Measurements from ENCODE around the gene PPIB. TPM values are rescaled to one million over a fixed set of nuclear protein-coding genes. Genes with fewer than 3 reads are reported as not detected.

The PPIB gene
- total RNA-seq, 1 donor from 2014 or later = 177 TPM

GRCh38 chr15:64158363-64159134, 4.3 kb downstream of the PPIB start:
- no peak for DNase-seq

DNA sequence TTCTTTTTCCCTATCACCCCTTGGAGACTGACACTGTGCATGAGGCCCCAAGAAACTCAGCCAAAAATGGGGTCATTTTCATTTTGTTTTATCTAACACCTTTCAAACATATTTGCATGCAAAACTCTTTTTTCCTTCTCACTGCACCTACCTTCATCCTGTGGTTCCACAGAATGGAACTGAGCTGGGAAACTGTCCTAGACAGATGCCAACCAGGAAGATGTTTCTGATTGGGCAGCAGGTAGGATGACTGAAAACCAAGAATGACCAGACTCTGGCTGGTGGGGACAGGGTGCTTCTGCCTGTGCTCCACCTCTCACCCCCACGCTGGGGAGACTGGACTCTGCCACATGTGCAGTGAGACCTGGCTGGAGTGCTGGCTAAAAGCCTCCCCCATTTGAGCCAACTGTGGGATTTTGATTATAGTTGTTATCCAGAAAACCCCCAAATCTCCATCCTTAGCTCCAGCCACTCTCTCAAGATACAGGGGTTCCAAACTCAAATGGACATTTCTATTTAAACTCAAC, 5.2 kb downstream of the PPIB start:
- DNase-seq = no peak

DNA sequence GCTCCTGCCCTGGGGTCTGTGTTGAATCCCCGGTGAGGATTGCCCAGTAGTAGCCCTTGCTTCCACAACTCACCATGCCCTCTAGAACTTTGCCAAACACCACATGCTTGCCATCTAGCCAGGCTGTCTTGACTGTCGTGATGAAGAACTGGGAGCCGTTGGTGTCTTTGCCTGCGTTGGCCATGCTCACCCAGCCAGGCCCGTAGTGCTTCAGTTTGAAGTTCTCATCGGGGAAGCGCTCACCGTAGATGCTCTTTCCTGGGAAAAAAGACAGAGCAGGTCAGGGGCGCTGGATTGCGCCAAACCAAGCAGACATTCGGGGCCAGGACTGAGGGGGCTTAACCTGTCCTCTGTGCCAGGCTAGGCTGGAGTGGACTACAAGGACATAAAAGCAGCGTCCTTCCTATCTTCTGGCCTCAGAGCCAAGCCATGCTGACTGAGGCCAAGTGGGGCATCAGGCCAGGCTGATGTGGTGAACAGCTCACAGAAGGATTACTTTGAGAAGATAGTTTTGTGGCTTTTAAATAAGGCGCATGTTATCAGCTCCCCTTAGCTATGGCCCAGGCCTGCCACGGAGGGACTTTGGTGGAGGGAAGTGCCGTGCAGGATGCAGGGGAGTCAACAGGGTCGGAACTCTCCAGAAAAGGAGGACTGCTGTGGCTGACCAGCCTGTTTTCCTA, 6.0 kb downstream of the PPIB start:
- DNase-seq = no peak

DNA sequence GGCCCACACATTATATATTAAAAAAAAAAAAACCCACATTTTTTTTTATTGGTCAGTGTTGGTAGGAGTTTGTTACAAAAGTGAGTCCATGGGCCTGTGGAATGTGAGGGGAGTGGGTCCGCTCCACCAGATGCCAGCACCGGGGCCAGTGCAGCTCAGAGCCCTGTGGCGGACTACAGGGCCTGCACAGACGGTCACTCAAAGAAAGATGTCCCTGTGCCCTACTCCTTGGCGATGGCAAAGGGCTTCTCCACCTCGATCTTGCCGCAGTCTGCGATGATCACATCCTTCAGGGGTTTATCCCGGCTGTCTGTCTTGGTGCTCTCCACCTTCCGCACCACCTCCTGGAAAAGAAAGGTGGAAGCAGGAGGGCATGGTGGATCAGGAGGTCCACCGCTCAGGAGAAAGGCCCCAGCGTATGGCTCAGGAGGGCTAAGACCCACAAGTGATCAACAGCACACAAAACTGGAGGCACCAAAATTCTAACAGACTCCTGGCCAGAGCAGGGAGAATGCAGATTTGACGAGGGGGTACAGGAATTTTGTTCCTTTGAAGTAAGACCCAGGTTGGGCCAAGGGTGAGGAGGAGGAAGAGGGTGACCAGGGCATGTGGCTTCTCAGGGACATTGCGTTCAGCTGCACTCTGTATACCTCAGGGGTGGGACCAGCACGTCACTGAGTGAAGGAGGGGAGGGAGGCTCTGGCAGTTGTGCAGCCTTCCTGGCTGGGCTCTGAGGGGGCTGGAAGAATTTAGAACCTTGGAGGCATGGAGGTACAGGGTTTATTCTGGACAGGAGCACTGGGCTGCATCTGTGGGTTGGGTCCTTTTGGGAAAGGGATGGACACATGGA, 6.8 kb downstream of the PPIB start:
- DNase-seq = no peak

DNA sequence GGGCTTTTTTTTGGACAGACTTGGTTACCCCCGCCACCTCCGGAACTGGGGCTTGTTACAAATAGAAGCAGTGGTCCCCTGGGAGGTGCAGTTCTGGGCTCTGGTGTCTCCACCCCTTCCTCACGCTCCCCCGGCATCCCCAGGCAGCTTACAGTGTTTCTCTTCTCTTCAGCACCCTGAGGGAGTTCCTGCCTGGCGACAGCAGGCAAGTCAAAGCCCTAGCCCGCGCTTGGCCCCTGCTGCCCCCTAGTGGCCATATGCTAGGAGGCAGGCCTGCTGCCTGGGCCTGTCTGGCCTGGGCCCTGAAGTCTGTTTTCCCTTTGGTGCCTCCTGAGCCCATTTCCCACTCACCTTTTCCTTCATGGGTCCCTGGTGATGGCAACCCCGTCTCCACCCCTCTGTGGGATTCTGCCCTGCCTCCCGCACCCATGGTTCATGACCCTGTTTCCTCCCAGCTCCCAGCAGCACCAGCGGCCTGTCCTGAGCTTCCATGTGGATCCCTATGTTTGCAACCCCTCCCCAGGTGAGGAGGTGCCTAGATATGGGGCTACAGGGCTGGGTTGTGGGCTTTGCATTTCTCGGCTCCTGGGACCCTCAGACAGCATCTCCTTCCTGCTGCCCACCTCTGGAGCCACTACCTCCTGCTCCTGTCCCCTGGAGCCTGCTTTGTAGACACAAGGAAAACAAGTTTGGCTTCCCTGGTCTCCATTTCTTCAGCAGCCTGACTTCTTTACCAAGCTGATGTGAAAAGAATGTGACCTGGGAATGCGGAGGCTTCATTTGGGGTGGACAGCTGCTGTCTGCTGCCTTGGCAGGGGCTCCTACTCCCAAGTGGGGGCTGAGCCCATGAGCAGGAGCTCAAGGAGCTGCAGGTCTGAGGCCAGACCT, 9.1 kb downstream of the PPIB start:
- peak; percentile 93 for DNase-seq

DNA sequence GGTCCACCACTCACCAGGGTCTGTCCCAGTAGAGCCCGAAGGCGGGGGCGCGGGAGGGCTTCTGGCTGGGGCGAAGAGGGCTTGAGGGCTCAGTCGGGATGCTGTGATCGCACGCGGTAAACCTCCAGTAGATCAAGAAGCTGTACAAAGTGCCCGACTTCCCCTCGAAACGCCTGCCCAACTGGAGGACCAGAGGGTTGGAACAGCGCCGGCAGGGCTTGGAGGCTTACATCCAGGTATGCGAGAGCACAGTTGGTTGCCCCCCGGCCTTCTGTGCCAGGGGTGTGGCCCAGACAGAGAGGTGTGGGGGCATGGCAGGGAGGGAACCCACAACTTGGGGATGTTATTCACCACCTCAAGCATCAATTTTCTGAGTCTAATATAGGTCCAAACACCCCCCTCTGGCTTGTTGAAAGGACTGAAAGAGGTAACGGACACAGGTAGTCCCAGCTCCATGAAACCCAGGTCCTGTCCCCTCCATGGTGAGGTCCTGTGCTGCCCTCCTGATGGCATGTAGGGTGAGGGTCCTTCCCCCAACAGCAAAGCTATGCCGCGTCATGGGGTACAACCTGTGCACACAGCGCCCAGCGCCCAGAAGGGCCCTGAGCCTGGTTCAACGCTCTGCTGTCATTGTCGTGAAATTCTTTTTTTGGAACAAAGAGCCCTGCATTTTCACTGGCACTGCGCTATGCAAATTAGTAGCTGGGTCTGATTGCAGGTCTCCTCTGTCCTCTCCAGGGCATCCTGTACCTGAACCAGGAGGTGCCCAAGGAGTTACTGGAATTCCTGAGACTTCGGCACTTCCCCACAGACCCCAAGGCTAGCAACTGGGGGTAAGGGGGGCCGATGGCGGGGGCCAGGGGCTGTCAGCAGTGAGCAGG, 10.1 kb downstream of the PPIB start:
- peak; percentile 22 for DNase-seq

DNA sequence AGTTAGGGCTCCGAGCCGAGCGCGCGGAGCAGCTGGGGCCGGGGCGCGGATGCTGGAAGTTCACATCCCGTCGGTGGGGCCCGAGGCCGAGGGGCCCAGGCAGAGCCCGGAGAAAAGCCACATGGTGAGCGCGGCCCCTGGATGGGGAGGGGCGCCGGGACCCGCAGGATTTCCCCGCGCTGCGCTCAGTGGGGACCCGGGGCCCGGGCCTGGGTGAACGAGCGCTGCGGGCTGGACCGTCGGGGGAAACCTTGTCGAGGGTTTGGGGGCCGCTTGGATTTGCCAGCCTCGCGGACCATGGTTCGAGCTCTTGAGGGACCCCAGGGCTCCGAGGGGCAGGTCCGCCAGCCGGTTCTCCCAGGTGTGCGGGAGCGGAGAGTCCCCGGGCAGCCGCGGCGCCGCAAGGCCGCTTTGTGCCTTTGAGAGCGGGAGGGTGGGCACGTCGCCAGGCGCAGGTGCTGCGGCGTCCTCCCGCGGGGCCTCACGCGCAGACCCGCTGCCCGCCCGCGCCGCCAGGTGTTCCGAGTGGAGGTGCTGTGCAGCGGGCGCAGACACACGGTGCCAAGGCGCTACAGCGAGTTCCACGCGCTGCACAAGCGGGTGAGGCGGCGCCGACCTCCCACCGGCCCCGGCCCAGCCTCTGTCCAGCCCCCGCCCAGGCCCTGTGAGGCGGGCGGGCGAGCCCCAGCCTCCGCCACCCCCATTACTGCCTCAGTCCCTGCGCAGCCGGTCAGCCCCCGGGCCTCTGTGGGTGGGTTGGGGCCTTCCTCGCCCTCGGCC, 10.9 kb downstream of the PPIB start, which contains the start of gene SNX22:
SNX22 (plus strand) TSS at position 5 of the 780 bp plus-strand sequence; CDS start at position 50, 45 bp downstream.
- DNase-seq = peak; percentile 28

DNA sequence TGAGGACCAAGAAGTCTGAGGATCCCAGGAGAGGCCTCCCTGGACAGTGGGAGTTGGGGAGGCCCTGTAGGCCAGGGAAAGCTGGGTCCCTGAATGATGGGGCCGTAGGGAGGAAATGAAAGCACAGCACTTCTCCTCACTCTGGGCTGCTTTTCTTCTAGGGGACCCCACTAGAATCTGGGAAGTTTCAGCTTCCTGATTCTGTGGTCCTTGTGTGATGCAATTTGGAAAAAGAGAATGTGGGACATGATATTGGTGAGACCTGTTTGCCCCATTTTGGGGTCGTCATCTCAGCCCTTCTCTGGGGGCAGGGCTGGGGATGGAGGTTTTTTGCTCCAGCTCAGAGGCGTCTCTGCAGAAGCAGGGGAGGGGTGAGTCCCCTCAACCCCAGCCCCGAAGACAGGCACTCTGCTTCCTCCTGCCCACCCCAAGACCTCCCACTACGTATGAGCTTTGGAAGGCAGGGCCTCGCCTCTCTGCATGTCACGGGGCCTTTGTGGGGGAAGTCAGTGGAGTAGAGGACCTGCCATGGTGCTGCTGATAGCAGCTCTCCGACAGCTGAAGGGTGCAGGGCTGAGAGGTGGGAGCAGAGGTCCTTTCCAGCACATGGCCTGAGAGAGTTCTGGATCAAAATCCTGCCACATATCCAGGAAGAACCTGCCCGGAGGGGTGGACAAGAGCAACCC, 12.8 kb downstream of the PPIB start:
- DNase-seq = no peak

GRCh38 chr15:64149424-64149823, 13.4 kb downstream of the PPIB start:
- DNase-seq = no peak

DNA sequence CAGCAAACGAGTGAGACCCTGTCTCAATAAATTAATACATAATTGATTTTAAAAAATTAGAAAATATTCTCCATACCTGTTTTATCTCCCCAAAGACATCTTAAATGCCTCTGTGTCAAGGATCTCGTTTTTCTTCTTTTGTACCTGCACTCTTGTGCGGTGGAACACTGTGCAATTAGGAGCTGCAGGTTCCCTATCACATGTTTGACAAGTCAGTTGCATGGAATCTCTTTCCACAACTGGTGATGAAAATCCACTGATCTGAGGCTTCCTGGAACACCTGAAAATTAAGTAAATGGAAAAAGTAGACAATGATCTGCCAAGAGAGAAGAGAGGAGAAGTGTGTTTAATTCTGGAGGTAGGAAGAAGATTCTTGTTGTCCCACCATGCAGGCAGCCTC, 14.2 kb downstream of the PPIB start:
- no peak for DNase-seq

GRCh38 chr15:64148168-64148567, 14.7 kb downstream of the PPIB start:
- DNase-seq = no peak

DNA sequence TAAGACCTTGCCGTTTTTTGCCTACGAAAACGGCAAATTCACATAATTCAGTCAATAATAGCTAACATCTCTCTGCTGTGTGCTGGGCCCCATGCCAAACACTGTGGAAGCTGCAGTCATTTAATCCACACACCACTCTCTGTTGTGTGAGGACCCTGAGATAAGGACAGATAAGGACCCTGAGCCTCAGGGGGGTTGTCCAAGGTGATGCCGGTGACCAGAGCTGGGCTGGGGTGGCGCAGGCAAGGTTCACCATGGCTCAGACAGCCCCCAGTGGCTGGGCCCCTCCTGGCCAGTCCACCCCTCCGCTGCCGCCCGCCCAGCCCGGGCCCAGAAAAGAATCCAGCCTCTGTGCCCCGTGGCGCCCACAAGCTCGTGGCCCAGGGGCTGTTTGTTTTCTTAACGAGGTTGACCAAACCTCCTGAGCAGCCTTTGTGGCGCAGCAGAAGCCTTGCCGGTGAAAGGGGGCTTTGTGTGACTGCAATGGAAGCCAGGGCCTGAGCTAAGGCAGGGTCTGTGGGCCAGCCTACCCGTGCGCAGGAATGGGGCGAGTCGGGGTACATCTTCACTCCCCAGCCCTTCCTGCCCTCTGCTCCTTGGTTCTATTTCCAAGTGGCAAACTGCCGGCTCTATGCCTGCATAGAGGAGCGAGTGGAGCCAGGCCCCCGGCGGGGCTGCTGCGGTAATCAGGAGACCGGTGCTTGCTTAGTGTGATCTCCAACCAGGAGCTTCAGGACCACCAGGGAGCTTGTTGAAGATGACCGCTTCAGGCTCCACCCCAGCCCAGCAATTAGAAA, 15.7 kb downstream of the PPIB start:
- peak; percentile 39 for DNase-seq

GRCh38 chr15:64146520-64146884, 16.3 kb downstream of the PPIB start:
- DNase-seq = no peak

DNA sequence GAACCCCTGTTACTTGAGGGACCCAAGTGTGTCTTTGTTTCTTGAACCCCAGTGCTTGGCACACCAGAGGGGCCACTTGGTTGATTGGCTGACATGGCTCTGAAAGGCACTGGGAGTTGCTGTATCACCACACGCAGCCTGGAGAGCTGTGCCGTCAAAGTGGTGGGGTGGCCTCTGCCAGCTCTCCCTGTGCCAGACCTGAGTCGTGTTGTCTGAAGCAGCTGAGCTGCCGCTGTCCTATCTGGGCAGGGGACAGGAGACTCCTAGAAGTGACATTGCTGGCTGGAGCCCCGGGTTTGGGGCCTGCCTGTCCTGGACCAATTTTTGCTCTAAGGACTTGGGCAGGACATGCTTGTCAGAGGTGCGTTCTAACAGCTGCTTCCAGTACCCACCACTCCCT, 16.8 kb downstream of the PPIB start:
- DNase-seq = no peak

GRCh38 chr15:64144565-64145281, 18.1 kb downstream of the PPIB start:
- no peak for DNase-seq

DNA sequence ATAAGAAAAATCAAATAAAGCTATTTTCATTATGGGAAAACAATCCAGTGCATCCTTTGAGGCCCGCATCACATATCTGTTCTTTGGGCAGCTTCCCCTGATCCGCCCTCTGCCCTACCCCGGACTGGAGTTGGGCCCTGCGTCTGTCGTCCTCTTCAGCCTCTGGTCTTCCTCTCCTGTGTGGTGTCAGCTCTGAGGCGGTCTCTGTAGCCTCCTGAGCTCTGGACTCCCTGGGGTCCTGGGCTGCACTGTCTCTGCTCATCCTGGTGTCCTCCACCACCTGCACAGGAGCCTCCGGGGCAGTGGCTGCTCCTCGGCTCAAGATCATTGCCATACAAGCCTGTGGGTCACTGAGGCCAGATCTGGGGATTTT, 18.6 kb downstream of the PPIB start:
- no peak for DNase-seq

DNA sequence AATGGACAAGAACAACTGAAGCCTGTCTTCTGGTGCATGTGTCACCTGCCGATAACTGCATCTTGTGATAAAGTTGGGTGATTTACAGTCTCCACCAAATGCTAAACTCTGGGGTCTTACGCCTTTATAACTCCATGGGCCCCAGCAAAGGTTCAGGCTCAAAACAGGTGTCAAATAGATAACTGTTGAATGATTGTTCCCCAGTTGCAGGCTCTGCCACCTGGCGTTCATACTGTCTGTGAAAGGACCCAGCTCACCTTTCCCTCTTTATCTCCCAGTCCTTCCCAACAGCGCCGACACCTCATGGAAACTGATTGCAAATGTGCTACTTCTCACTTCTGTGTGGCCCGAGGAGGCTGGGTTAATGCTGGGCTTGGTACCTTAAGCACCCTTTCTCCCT, 19.5 kb downstream of the PPIB start:
- DNase-seq = no peak

All from tongue (tissue), 2 donors.